HG03060 (cell line): ENCODE results near the gene STX12.
A peak's percentile ranks its signal among the peaks of the same experiment; 100 is the strongest.

Experiments
- ATAC-seq: cut with Tn5 transposase; IDR thresholded peaks from one replicate; pipeline ENCODE4 v1.9.1; 2021; ENCODE audit warnings: low read depth, moderate number of reproducible peaks; ENCODE audit not compliant: unreplicated experiment

STX12 gene

DNA sequence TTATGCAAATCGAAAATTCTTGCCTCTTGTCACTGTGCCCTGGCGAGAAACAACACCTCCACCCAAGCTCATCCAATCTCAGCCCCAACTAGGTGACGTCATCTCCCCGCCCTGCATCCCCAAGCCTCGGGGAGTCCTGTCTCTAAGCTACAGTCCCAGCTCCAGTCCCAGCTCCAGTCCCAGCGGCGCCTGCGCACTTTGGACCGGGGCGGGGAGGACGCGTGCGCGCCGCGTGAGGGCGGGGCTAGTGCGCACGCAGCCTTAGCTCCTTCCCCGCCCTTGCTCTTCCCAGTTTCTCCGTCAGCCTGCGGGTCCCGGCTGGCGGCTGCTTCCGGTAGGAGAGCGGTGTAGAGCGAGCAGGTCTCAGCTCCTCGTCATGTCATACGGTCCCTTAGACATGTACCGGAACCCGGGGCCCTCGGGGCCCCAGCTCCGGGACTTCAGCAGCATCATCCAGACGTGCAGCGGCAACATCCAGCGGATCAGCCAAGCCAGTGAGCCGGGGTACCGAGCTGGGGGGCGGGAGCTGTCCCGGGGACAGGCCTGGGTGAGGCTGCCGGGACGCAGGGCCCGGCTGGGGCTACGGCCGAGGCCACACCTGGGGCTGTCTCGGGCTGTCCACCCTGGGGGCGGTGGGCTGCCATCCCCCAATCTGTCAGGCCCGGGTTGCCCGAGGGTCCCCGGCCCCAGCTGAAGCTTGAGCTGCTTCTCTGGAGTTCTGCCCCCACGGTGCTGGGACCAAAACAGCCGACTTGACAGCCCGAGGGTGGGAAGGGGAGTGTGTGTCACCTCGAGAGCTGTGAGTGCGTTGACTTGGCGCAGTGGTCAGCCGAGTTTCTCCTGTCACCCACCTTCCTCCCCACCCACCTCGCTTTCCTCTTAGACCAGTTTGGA, at the start of gene STX12:
TSS of gene STX12 (plus strand) at position 288 of the 894 bp plus-strand sequence. CDS start at position 377, 89 bp downstream.
- peak; percentile 91 for ATAC-seq

GRCh38 chr1:27724961-27725373, 48.1 kb upstream of the STX12 start:
- no peak for ATAC-seq

DNA sequence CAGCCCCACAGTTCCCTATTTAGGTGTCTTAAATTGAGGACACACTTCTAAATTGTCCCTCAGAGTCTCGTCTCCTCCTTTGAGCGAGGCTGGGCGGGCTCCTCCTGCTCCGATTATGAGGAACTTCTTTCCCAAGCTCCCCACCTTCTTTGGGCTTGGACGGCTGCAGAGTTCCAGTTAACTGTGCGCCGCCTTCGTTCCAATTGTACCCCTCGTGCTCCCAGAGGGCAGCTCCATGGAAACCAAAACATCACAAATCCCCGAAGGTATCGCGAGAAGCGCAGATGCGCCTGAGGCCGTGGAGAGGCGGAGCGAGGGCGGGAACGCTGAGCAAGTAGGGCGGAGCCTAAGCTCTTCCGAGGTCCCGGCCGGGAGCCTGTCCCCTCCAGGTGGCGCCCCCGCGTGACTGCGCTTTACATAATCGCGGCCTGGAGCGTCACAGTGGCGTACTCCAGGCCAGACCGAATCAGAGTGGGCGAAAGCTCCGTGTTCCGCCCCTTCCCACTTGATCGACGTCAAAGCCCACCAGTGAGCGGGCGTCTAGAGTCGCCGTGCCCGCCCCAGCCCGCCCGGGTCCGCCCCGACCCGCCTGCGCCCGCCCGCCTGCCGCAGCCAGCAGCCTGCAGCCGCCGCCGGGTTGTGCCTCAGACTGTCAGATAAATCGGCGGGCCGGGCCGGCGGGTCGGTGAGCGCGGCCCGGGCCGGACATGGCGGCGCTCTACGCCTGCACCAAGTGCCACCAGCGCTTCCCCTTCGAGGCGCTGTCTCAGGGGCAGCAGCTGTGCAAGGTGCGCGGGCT, 47.4 kb upstream of the STX12 start, which contains the start of gene FAM76A:
TSS of gene FAM76A (plus strand) at position 588 of the 799 bp plus-strand sequence. CDS start at position 708, 120 bp downstream.
- ATAC-seq, result peak; percentile 93

GRCh38 chr1:27726173-27727044, 46.6 kb upstream of the STX12 start:
- ATAC-seq, result peak; percentile 8

GRCh38 chr1:27727126-27727525, 45.9 kb upstream of the STX12 start:
- ATAC-seq, result no peak

GRCh38 chr1:27736252-27736651, 36.8 kb upstream of the STX12 start:
- ATAC-seq, result no peak

- ATAC-seq, result no peak
These were observed 31.9 kb upstream of the STX12 start for GRCh38 chr1:27741121-27741520.

DNA sequence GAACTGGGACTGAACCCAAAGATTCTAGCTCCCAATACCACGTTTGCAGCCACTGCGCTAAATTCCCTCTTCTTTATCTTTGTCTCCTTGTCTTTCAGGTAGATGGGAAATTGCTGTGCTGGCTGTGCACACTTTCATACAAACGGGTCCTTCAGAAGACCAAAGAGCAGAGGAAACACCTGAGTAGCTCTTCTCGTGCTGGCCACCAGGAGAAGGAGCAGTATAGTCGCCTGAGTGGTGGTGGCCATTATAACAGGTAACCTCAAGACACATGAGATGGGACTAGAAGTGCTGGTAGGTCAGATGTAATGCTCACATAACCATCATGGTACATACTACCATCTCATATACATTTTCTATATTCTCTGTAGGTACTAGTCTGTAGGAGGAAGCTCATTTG, 28.5 kb upstream of the STX12 start:
- ATAC-seq, result no peak

DNA sequence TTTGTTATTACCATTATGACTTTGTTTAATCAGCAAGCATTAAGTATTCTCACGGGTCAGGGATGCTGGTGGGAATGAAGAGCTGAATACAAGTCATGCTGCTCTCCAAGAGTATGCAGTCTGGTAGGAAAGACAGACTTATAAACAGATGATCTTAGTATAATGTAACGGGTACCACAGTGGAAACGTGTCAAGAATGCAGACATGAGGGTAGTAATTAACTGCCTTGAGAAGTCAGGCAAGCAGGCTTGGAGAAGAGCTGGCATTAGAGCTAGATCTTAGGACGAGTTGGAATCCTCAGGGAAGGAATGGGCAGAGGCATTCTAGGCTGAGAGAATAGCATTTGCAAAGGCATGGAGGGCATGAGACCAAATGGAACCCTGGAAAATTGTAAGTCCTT, 27.6 kb upstream of the STX12 start:
- no peak for ATAC-seq

DNA sequence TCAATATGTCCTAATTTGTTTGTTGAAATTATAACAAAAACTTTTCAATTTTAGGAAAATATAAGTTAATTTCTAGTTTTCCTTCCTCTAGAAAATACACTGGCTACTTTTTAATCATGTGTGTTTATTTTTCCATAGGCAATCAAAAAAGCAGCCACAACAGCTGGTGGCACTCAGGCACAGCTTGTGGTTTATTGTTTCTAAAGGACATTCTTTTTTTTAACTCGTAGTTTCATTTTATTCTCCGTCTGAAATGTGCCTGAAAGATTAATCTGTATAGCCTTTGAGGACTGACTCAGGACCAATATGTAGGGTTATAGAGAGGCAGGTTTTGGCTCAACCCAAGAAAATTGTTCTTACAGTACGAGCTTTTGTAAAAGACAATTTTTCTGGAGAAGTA, 20.7 kb upstream of the STX12 start:
- no peak for ATAC-seq

DNA sequence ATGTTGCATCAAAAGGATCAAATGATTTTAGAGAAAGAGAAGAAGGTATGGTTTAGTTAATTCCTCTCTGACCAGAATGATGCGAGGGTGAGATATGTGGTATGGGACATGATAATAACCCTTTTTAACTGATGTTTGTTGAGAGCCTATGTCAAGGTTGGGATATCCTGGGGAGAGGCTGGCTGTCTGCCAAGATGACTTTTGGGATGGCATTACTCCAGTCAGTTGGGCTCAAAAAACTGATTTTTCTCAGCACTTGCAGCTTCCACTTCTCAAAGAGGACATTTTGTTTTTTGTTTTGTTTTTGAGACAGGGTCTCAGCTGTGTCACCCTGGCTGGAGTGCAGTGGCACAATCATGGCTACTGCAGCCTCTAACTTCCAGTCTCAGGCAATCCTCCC, 17.7 kb upstream of the STX12 start:
- ATAC-seq, result no peak

DNA sequence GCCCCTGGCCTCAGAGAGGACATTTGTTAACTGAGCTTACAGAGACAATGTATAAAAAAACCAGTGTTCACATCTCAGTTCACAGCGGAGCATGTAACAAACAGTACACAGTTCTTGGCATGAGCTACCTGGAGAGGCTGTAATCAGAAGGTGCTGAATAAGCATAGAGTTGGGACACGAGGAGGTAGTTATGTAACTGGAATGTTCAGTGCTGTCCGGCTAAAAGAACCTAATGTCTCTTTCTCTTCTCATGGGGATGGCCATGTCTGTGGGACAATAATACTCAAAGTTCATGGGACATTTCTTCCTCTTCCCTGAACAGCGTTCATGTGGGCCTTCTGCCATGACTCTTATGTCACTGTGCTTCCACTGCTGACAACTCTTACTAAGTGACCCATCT, 17.2 kb upstream of the STX12 start:
- no peak for ATAC-seq

GRCh38 chr1:27759236-27759635, 13.8 kb upstream of the STX12 start:
- ATAC-seq, result no peak

GRCh38 chr1:27760426-27760825, 12.6 kb upstream of the STX12 start:
- no peak for ATAC-seq

DNA sequence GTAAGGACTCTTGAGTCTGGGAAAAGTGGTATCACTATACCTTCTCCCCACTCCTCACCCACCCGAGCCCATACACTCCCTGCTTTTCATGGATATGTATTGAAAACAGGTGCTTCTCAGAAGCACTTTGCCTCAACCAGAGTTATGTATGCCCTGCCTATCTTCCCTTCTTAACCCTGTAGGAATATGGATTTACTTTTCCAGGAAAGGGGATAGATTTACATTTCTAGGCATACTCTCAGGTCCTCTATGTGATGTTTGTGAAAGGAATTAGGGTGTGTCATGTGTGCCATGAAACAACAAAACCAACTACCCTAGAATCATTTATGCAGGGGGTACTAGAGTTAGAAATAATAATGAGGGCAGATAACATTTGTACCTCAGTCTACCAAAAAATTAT, 11.0 kb upstream of the STX12 start:
- no peak for ATAC-seq

DNA sequence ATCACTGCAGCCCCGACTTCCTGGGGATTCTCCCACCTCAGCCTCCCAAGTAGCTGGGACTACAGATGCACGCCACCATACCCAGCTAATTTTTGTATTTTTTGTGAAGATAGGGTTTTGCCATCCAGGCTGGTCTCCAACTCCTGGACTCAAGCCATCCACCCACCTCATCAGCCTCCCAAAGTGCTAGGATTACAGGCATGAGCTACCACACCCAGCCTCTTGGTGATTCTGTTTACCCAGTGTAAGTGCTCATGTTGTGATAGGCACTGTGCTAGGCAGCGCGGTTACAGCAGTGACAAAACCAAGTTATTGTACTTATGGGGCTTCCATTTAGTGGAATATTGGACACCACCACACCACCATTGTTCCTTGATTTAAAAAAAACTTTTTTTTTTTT, 9.7 kb upstream of the STX12 start:
- ATAC-seq, result no peak

GRCh38 chr1:27770293-27770830, 2.7 kb upstream of the STX12 start:
- ATAC-seq, result no peak

GRCh38 chr1:27772036-27772931, 735 bp upstream of the STX12 start:
- ATAC-seq, result no peak

- no peak for ATAC-seq
These were observed 917 bp downstream of the STX12 start for GRCh38 chr1:27773826-27774445.
